HEK293 (cell line): ENCODE measurements around the gene THBD.

Experiments used
- CTCF ChIA-PET: fragments of 350-600 bp; formaldehyde crosslinking; extraction: SDS; loops from one replicate; lab custom pipeline; 2021; ENCODE audit warnings: antibody characterized with exemption; lab: Yijun Ruan, JAX
- POLR2A ChIA-PET: fragments of 300-600 bp; formaldehyde crosslinking; extraction: SDS; loops from one replicate; lab custom pipeline; 2020; ENCODE audit warnings: antibody characterized with exemption, inconsistent platforms; lab: Yijun Ruan, JAX
- H3K27ac ChIP-seq: fragments of 200-500 bp; sonication (Bioruptor generic); 2 replicates; pipeline ENCODE4 v1.5.1; 2014; ENCODE audit warnings: low read depth, low read length, control low read depth, inconsistent platforms; ENCODE audit errors: extremely low read depth
- H3K36me3 ChIP-seq, 2 experiments: fragments of 200-500 bp in 1 of 2; sonication (Bioruptor generic) in 1 of 2; 1 replicate in 1 of 2; 2 replicates in 1 of 2; pipeline ENCODE4 v1.5.1; 2014 to 2017; ENCODE audit warnings: inconsistent platforms in 2 of 2, low read length in 2 of 2; ENCODE audit not compliant: control insufficient read depth in 2 of 2, insufficient read depth in 1 of 2
- H3K4me1 ChIP-seq: fragments of 200-500 bp; sonication (Bioruptor generic); 2 replicates; pipeline ENCODE4 v1.5.1; 2014; ENCODE audit warnings: mild to moderate bottlenecking, low read length, inconsistent platforms; ENCODE audit not compliant: control insufficient read depth, insufficient read depth
- H3K4me3 ChIP-seq: 2 replicates; pipeline ENCODE4 v1.5.1; 2011; ENCODE audit warnings: low read depth, mild to moderate bottlenecking, control low read depth, low read length, moderate library complexity
- H3K9me3 ChIP-seq: fragments of 200-500 bp; sonication (Bioruptor generic); 2 replicates; pipeline ENCODE4 v1.5.1; 2014; ENCODE audit warnings: low read depth, low read length, inconsistent platforms; ENCODE audit not compliant: control insufficient read depth, insufficient read depth
- BCL11A ChIP-seq: fragments of 450-650 bp; formaldehyde crosslinking; IDR thresholded peaks from 2 replicates; pipeline ENCODE4 v1.5.1; 2016; ENCODE audit warnings: low read depth, missing biosample characterization, missing genetic modification characterization
- EGR2 ChIP-seq: fragments of 450-650 bp; formaldehyde crosslinking; IDR thresholded peaks from 2 replicates; pipeline ENCODE4 v1.5.1; 2016; ENCODE audit warnings: low read depth, missing biosample characterization, missing genetic modification characterization
- IKZF3 ChIP-seq: fragments of 450-650 bp; IDR thresholded peaks from 2 replicates; pipeline ENCODE4 v1.5.0; 2018; ENCODE audit warnings: missing biosample characterization, mild to moderate bottlenecking, missing genetic modification characterization, moderate library complexity
- PRDM1 ChIP-seq: fragments of 450-650 bp; formaldehyde crosslinking; IDR thresholded peaks from 2 replicates; pipeline ENCODE4; 2016; ENCODE audit warnings: missing biosample characterization, missing genetic modification characterization
- RBAK ChIP-seq: fragments of 450-650 bp; formaldehyde crosslinking; IDR thresholded peaks from 2 replicates; pipeline ENCODE4 v1.5.1; 2016; ENCODE audit warnings: missing biosample characterization, missing genetic modification characterization
- REPIN1 ChIP-seq: fragments of 450-650 bp; formaldehyde crosslinking; IDR thresholded peaks from 2 replicates; pipeline ENCODE4 v1.5.1; 2017; ENCODE audit warnings: missing biosample characterization, missing genetic modification characterization, low read depth
- SP2 ChIP-seq: fragments of 450-650 bp; formaldehyde crosslinking; IDR thresholded peaks from 2 replicates; pipeline ENCODE4 v1.5.1; 2016; ENCODE audit warnings: missing biosample characterization, missing genetic modification characterization
- ZBTB11 ChIP-seq: fragments of 450-650 bp; formaldehyde crosslinking; conservative IDR thresholded peaks from 2 replicates; pipeline ENCODE4 v1.5.1; 2016; ENCODE audit warnings: low read depth, missing biosample characterization, missing genetic modification characterization
- ZBTB48 ChIP-seq: fragments of 450-650 bp; formaldehyde crosslinking; IDR thresholded peaks from 2 replicates; pipeline ENCODE4 v1.5.1; 2016; ENCODE audit warnings: missing biosample characterization, missing genetic modification characterization
- ZFHX2 ChIP-seq: fragments of 450-650 bp; formaldehyde crosslinking; conservative IDR thresholded peaks from 2 replicates; pipeline ENCODE4 v1.5.1; 2016; ENCODE audit warnings: missing biosample characterization, missing genetic modification characterization
- ZNF23 ChIP-seq: fragments of 450-650 bp; formaldehyde crosslinking; IDR thresholded peaks from 2 replicates; pipeline ENCODE4 v1.5.1; 2016; ENCODE audit warnings: missing biosample characterization, missing genetic modification characterization, borderline replicate concordance
- ZNF292 ChIP-seq: fragments of 450-650 bp; formaldehyde crosslinking; IDR thresholded peaks from 2 replicates; pipeline ENCODE4 v1.5.1; 2016; ENCODE audit warnings: low read depth, missing biosample characterization, missing genetic modification characterization, borderline replicate concordance
- ZNF449 ChIP-seq: fragments of 450-650 bp; formaldehyde crosslinking; IDR thresholded peaks from 2 replicates; pipeline ENCODE4 v1.5.1; 2017; ENCODE audit warnings: missing biosample characterization, mild to moderate bottlenecking, missing genetic modification characterization, moderate library complexity
- ZNF548 ChIP-seq: fragments of 450-650 bp; formaldehyde crosslinking; IDR thresholded peaks from 2 replicates; pipeline ENCODE4 v1.5.1; 2016; ENCODE audit warnings: missing biosample characterization, missing genetic modification characterization
- ZNF558 ChIP-seq: fragments of 450-650 bp; formaldehyde crosslinking; IDR thresholded peaks from 2 replicates; pipeline ENCODE4 v1.5.1; 2016; ENCODE audit warnings: missing biosample characterization, missing genetic modification characterization
- ZNF626 ChIP-seq: fragments of 450-650 bp; sonication (Bioruptor Pico); formaldehyde crosslinking; IDR thresholded peaks from 2 replicates; pipeline ENCODE4 v1.5.1; 2018; ENCODE audit warnings: missing biosample characterization, missing genetic modification characterization, inconsistent platforms
- ZNF654 ChIP-seq: fragments of 450-650 bp; formaldehyde crosslinking; IDR thresholded peaks from 2 replicates; pipeline ENCODE4 v1.5.1; 2016; ENCODE audit warnings: low read depth, missing biosample characterization, missing genetic modification characterization
- ZNF692 ChIP-seq: fragments of 450-650 bp; formaldehyde crosslinking; IDR thresholded peaks from 2 replicates; pipeline ENCODE4 v1.5.1; 2016; ENCODE audit warnings: missing biosample characterization, missing genetic modification characterization
- ZNF704 ChIP-seq: fragments of 450-650 bp; formaldehyde crosslinking; IDR thresholded peaks from 2 replicates; pipeline ENCODE4 v1.5.1; 2016; ENCODE audit warnings: missing biosample characterization, missing genetic modification characterization
- TF ChIP-seq, protein P1 (sequence below): fragments of 450-650 bp; formaldehyde crosslinking; IDR thresholded peaks from 2 replicates; pipeline ENCODE4 v1.5.1; 2016; ENCODE audit warnings: missing biosample characterization, missing genetic modification characterization
- TF ChIP-seq, protein P2 (sequence below): IDR thresholded peaks from 2 replicates; pipeline ENCODE4 v1.6.1; 2011; ENCODE audit warnings: mild to moderate bottlenecking, low read depth, low read length, borderline replicate concordance

THBD gene

GRCh38 chr20:23010096-23010495 is 39.4 kb downstream of the THBD start:
- Histone ChIP-seq H3K27ac (no peak overlapping the region), H3K4me3 (no peak overlapping the region), H3K9me3 (no peaks in the 10 kb centered on the region), H3K36me3 (no peaks in the 10 kb centered on the region), H3K4me1 (no peaks in the 10 kb centered on the region)
- CTCF ChIA-PET, result interaction anchor here (0.5 to 1.1 kb wide), 4 partner anchors 8 to 331 kb away, joined by 3 to 5 read pairs (median 4); no protein-coding TSS in a partner anchor
- TF ChIP-seq ZNF23 (tag by site-specific recombination) (no peak), RBAK (no peak), ZNF654 (tag by site-specific recombination) (no peak), IKZF3 (tag by site-specific recombination) (no peak), REPIN1 (tag by site-specific recombination) (no peak), ZNF558 (no peak), PRDM1 (tag by site-specific recombination) (no peak), BCL11A (tag by site-specific recombination) (no peak), ZBTB11 (tag by site-specific recombination) (no peak), ZNF449 (tag by site-specific recombination) (no peak), ZNF548 (no peak), ZBTB48 (tag by site-specific recombination) (no peak), ZNF626 (tag by site-specific recombination) (no peak)
- POLR2A ChIA-PET, result no interaction called here

DNA sequence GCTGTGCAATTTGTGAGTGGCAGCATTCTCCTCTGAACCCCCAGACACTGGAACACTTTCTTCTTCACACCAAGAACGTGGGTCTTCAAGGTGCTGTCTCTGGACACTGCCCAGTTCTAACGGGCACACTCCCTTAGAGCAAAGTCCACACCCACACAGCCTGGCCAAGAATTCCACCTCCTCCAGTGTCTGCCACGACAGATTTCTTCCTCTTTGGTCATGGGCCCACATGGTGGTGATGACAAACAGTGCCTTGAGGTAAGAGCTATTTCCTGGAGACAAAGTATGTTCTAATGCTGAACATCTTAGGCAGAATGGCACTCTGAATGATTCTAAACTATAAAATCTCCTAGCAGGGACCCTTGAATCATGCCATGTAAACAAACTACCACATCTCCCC is 39.8 kb downstream of the THBD start:
- Histone ChIP-seq H3K36me3 (no peaks in the 10 kb centered on the region), H3K9me3 (no peaks in the 10 kb centered on the region), H3K27ac (no peak overlapping the region), H3K4me3 (no peak overlapping the region), H3K4me1 (no peaks in the 10 kb centered on the region)
- POLR2A ChIA-PET, result no interaction called here
- CTCF ChIA-PET, result interaction anchor here (0.6 to 1.1 kb wide), 4 partner anchors 13 to 331 kb away, joined by 3 to 4 read pairs (median 3); no protein-coding TSS in a partner anchor
- TF ChIP-seq SP2 (tag by site-specific recombination) (no peak), ZNF292 (no peak), ZNF704 (no peak), EGR2 (0 out of 2 replicates have a peak, but pooled peaks have one; percentile 12), ZNF692 (tag by site-specific recombination) (peak; percentile 50; the same call in 1 of the 2 replicates), ZFHX2 (tag by site-specific recombination) (peak; percentile 38)
- TF ChIP-seq, protein P1, sequence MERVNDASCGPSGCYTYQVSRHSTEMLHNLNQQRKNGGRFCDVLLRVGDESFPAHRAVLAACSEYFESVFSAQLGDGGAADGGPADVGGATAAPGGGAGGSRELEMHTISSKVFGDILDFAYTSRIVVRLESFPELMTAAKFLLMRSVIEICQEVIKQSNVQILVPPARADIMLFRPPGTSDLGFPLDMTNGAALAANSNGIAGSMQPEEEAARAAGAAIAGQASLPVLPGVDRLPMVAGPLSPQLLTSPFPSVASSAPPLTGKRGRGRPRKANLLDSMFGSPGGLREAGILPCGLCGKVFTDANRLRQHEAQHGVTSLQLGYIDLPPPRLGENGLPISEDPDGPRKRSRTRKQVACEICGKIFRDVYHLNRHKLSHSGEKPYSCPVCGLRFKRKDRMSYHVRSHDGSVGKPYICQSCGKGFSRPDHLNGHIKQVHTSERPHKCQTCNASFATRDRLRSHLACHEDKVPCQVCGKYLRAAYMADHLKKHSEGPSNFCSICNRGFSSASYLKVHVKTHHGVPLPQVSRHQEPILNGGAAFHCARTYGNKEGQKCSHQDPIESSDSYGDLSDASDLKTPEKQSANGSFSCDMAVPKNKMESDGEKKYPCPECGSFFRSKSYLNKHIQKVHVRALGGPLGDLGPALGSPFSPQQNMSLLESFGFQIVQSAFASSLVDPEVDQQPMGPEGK (tag by site-specific recombination), result no peak
- TF ChIP-seq, protein P2, sequence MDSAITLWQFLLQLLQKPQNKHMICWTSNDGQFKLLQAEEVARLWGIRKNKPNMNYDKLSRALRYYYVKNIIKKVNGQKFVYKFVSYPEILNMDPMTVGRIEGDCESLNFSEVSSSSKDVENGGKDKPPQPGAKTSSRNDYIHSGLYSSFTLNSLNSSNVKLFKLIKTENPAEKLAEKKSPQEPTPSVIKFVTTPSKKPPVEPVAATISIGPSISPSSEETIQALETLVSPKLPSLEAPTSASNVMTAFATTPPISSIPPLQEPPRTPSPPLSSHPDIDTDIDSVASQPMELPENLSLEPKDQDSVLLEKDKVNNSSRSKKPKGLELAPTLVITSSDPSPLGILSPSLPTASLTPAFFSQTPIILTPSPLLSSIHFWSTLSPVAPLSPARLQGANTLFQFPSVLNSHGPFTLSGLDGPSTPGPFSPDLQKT, result no peak
